ENCODE measurements around the gene CD2AP.
"Not testable (repeated sequence)": the region's sequence is repeated elsewhere in the genome, so short reads cannot be mapped to it uniquely, and the experiment has no call there.

Gene CD2AP

DNA sequence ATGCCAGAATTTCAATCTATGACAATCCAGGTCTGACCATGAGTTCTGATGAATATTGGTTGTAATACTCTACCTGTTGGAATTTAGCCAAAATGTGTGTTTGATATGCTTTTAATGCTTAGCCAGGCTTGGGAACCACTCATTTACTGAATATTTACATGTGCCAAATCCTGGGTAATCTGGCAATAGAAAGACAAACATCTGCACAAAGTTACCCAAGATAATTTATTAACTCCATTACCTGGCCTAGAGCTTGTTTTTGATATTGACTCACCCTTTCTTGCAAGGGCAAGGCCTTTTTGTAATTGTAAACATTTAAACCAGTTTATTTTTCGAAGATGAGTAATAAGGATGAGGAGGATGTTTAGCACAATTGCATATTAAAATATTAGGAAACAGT, 13.5 kb upstream of the CD2AP start:
- DNase-seq (ENCODE audit: low read depth), result no peak

DNA sequence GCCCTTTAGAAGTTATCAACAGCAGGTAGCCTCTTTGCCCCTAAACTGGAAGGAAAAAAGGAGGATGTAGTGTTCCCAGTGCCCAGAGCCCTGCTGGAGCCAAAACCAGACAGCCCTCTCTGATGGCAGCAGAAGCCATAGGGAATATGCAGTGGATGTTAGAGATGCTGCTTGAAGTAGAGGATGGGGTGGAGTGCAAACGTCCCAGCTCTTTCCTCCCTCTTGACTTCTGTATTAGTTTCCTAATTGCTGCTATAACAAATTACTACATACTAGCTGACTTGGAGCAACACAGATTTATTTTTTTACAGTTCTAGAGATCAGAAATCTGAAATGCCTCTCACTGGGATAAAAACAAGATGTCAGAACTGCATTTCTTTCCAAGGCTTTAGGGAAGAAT, 12.5 kb upstream of the CD2AP start:
- DNase-seq (ENCODE audit: low read depth), result no peak

DNA sequence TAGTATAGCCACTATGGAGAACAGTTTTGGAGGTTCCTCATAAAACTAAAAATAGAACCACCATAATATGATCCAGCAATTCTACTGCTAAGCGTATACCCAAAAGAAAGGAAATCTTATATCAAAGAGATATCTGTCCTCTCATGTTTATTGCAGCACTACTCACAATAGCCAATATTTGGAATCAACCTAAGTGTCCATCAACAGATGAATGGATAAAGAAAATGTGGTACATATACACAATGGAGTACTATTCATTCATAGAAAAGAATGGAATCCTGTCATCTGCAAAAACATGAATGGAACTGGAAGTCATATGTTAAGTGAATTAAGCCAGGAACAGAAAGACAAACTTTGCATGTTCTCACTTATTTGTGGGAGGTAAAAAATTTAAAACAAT, 5.7 kb upstream of the CD2AP start:
- DNase-seq (ENCODE audit: low read depth), result no peak

DNA sequence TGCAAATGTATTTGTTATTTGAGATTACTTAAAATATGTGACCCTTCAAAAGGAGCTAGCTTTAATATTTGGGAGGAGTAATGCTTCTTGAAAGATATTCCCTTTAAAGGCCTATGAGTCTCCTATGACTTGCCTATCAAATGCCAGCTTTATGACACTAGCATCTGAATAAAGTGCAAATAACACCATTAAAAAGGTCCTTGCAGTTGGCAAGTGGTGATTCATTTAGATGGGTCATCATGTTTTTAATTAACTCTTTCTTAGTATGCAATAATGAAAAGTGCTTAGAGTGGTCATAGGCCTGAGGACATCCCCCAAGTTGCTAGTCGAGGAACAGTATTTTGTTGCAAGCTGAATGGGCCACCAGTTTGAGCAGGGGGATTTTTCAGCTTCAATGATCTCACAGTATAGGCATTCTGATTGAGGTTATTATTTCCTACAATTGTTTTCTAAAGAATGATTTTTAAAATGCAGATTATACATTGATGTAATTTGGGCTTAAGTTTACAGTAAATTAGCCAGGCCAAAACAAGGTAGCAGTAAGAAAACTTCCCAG, 3.7 kb upstream of the CD2AP start:
- DNase-seq (ENCODE audit: low read depth), result no peak

DNA sequence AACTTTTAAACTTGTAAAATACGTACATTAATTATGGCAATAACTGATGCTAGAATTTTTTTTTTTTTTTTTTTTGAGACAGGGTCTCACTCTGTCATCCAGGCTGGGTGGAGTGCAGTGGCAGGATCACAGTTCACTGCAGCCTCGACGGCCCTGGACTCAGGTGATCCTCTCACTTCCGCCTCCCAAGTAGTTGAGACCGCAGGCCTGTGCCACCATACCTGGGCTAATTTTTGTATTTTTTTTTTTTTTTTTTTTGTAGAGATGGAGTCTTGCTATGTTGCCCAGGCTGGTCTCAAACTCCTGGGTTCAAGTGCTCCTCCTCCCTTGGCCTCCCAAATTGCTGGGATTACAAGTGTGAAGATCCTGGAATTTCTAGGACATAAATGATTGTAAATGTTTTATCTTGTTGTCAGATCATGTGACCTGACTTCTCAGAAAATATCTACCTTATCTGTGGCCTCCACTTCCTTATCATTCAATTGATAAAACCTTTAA, 2.2 kb upstream of the CD2AP start:
- DNase-seq (ENCODE audit: low read depth), result no peak

DNA sequence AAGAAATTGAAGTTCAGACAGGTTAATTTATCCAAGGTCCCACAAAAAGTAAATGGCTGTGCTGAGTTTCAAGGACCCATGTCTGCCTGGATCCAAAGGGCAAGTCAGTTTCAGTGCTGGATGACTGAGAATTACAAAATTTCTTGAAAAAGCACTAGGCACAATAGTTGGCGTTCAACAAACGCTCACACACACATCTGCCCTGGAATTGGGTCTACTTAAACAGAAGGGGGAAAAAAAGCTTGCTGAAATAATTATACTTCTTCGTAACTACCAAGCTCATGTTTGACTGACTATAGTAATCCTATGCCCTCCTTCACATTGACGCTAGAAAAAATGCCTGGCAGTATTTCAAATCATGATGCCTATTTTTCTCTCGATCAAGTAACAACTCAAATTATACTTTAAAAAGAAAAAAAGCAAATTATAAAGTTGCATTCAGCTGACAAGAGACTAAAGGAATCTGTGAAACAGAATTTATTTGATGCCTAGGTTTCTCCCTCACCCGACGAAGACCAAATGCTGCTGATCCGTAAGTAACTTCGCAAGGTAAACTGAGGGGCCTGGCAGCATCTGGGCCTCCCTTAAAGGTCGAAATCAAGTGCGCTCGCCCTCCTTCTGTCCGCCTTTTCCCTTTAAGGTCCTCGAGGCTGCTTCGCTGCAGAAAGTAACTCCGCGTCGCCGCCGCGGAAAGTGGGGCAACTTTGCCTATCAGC, 650 bp upstream of the CD2AP start:
- DNase-seq (ENCODE audit: low read depth), result no peak

DNA sequence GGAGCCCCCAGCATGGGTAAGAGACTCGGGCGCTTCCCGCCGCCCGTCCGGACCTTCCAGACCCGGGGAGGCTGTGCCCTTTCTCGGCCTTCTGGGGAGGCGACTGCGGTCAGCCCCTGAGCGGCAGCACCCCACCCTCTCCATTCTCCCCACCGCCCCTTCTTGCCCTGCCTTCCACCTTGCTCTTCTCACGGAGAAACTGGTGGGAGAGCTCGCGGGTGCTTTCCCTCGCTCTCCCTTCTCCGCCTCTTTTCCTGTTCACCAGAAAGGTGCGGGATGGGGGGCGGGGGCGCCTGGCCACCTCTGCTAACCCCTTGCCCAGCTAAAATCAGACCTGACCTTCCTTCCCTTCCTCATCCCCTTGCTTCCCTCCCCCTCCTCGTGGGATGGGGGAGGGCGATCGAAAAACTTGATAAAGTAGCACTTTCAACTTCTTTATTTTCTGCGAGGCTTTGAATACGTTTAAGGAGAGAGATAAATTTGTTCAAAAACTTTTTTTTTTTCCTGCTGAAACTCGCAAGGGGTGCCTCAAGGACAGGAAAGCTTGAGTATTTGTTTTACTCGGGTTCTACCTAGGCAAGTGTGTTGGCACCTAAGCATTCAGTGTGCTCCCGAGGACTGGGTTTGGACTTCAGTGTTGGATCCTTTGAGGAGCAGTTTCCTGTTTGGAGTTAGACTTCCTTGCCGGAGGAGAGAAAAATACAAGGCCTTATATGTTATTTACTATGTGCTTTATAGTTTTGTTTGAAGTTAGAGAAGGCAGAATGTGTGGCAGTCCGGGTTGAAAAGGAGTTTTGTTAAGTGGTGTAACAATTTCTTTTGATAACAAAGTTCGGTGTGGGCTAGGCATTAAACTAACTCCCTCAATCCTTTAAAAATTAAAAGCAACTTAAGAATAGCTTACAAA, 897 bp downstream of the CD2AP start:
- no peak for DNase-seq (ENCODE audit: low read depth)

DNA sequence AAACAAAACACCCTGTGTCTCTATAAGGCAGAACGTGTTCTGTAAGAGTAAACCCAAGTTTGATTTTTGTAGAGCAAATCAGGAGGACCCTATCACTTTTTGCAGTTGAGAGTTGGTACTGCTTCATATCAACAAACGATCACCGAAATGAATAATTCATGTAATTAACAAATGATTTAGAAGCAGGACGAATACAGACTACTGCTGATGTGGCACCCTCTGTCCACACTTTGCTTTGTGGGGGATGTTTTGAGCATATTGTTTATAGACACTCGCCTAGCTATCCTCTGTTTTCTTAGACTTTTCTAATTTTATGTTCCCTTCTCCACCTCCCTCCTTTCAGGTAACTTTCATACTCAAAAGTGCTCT, 1.5 kb downstream of the CD2AP start:
- DNase-seq (ENCODE audit: low read depth), result no peak

DNA sequence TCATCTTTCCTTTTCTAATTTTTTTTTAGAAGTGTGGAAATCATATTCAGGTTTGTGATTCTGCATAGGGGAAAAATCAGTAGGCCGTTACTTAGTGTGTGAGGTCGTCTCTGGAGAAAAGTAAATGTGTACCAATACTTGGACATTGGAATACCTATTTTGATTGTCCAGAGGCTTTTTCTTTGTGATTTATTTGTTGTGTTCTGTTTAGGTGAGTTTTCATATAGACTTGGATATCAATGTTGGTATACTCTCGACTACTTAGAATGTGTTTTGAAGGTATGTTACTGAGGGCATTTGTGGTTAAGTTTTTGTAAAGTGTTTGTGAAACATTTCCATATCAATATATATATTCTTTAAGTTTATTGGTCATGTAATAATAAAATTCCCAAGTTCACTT, 2.3 kb downstream of the CD2AP start:
- no peak for DNase-seq (ENCODE audit: low read depth)

DNA sequence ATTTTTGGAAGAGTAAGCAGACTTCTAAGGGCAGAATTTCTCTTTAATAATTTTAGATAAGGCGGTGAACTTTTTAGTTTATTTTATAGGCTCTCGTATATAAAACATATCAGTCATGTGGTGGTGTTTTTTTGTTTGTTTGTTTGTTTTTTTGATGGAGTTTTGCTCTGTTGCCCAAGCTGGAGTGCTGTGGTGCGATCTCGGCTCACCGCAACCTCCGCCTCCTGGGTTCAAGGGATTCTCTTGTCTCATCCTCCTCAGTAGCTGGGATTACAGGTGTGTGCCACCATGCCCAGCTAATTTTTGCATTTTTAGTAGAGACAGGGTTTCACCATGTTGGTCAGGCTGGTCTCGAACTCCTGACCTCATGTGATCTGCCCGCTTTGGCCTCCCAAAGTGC, 3.6 kb downstream of the CD2AP start:
- DNase-seq (ENCODE audit: low read depth), result not testable (repeated sequence)

DNA sequence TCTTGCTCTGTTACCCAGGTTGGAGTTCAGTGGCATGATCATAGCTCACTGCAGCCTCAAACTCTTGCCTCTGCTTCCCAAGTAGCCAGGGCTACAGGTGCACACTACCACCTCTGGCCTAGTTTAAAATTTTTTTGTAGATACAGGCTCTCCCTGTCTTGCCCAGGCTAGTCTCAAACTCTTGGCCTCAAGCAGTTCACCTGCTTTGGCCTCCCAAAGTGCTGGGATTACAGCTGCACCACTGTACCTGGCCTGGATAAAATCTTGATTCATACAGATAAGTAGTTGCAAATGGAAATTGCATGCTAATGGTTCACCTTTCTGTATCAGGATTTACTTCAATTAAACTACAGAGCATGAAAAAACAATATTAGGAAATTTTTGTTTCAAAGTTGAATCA, 4.2 kb downstream of the CD2AP start:
- DNase-seq (ENCODE audit: low read depth), result no peak

DNA sequence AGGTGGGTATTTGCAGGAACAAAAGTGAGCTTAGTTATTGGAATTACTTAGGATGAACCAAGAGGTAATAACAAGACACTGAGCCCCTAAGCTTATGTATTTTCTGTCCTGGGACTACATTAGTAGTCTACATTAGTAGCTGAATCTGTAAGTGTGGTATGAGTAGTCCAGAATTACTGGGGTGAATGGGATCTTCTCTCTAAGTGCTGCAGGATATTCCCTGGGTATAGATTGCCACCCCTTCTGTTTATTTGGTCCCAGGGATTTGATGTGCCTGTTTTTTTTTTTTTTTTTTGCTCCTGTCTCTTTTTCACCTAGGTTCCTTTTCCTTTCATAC, 5.9 kb downstream of the CD2AP start:
- no peak for DNase-seq (ENCODE audit: low read depth)

DNA sequence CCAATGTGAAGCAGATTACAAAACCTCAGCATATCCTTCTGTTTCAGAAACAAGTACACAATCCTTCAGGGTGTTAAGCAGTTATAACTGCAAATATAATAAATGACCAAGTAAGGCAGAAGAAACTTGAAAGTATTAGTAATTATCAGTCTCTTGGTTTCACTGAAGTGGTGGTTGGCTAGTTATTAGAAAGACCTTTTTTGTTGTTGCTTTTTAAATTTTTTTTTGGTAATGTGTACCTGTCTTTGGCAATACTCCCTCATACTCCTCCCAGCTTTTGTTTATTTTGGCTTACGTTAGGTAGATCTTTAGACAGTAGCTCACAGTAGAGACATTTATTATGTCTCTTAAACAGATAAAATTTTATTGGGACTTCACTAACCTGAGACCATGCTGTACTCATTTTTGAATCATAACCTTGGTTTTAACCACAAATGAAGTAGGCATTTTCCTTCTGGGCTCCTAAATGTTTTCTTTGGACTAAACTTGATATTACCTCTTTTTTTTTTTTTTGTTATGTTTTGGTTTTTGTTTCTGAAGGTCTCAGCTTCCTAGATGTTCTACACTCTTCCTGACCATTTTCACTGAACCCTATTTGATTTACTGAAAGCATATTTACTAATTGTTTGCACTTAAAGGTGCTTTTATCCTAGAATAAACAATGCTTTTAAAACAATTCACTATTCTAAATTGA, 6.4 kb downstream of the CD2AP start:
- no peak for DNase-seq (ENCODE audit: low read depth)

DNA sequence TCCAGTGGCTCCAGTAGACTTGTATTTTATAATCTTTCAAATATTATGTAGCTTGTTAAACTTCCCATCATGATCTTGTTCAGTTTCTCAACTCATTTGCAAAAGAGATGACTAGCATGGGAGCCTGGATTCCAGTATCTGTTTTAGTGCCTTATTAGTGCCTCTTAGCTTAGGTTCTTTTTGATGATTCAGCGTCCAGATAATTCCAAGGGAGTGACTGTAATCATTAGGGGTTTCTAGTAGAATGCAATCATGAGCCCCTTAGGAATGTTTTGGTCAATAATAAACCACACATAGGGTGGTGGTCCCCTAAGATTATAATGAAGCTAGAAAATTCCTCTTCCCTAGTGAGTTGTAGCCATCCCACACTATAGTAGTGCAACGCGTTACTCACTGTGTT, 7.0 kb downstream of the CD2AP start:
- no peak for DNase-seq (ENCODE audit: low read depth)

DNA sequence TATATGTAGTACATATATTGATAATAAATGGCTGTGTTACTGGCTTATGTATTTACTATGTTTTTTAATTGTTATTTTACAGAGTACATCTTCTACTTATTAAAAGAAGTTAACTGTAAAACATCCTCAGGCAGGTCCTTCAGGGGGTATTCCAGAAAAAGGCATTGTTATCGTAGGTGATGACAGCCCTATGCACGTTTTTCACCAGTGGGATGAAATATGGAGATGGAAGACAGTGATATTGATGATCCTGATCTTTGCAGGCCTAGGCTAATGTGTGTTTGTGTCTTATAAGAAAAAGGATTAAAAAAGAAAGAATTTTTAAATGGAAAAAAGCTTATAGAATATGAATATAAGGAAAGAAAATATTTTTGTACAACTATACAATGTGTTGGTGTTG, 7.5 kb downstream of the CD2AP start:
- no peak for DNase-seq (ENCODE audit: low read depth)

DNA sequence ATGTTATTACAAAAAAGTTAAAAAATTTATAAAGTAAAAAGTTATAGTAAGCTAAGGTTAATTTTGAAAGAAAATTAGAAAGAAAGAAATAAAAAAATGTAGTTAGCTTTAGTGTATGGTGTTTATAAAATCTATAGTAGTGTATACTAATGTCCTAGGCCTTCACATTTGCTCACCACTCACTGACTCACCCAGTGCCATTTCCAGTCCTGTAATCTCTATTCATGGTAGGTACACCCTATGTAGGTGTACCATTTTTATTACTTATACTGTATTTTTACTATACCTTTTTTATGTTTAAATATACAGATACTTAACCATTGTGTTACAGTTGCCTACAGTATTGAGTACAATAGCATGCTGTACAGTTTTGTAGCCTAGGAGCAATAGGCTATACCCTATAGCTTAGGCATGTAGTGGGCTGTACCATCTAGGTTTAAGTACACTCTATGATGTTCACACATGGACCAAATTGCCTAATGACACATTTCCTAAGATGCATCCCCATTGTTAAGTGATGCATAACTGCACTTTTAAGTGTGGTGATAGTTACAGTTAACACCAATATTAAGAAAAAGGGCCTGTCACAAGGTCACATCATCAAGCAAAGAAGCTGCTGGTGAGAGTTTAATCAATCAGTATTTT, 8.0 kb downstream of the CD2AP start:
- DNase-seq (ENCODE audit: low read depth), result no peak

DNA sequence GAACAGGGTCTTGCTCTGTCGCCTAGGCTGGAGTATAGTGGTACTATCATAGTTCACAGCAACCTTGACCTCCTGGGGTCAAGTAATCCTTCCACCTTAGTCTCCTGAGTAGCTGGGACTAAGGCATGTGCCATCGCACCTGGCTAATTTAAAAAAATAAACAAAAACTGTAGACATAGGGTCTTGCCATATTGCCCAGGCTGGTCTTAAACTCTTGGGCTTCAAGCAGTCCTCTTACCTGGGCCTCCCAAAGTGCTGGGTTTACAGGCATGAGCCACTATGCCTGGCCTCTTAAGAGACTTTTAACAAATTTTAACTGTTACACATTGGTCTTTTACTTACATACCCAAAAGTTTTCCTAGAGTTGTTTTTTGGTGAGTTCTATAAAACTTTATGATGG, 12.4 kb downstream of the CD2AP start:
- no peak for DNase-seq (ENCODE audit: low read depth)

DNA sequence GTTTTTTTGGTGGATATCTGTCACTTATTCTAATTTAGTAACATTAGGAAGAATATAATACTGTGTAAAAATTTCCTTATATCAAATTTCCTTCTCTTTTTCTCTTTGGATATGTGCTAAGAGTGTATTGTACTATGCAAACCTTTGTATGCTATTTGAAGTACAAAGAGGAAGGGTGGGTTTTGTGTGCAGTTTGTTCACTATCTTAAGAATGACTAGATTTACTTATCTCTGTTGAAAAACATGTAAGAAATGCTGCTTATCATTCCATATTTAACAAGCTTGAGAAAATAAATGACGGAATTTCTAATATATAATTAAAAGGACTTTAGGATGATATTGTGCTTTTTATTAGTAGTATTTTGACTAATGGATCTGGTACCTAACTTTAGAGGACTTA, 13.1 kb downstream of the CD2AP start:
- DNase-seq (ENCODE audit: low read depth), result no peak

DNA sequence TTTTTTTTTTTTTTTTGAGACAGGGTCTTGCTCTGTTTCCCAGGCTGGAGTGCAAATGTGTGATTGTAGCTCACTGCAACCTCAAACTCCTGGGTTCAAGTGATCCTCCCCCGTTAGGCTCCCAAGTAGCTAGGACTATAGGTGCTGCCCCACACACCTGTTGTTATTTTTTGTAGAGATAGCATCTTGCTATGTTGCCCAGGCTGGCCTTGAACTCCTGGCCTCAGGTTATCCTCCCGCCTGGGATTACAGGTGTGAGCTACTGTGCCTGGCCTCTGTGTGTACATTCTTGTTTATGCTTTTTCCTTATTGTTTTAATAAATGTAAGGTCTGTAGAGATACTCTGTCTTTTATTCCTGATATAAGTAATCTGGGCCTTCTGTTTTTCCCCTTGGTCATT, 14.8 kb downstream of the CD2AP start:
- DNase-seq (ENCODE audit: low read depth), result no peak

DNA sequence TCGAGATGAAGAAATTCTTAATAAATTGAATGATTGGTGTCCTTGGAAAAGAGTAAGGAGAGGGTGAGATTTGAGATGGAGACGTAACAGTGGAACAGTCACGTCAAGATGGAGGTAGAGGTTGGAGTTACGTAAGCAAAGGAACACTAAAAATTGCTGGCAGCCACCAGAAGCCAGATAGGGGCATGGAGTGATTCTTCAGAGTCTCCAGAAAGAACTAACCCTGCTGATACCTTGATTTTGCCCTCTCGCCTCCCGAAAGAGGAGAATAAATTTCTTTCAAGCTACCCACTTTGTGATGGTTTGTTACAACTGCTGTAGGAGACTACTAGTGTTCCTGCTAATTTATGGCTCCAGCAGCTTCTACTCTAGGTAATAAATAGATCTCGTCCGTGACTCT, 17.6 kb downstream of the CD2AP start:
- no peak for DNase-seq (ENCODE audit: low read depth)

DNA sequence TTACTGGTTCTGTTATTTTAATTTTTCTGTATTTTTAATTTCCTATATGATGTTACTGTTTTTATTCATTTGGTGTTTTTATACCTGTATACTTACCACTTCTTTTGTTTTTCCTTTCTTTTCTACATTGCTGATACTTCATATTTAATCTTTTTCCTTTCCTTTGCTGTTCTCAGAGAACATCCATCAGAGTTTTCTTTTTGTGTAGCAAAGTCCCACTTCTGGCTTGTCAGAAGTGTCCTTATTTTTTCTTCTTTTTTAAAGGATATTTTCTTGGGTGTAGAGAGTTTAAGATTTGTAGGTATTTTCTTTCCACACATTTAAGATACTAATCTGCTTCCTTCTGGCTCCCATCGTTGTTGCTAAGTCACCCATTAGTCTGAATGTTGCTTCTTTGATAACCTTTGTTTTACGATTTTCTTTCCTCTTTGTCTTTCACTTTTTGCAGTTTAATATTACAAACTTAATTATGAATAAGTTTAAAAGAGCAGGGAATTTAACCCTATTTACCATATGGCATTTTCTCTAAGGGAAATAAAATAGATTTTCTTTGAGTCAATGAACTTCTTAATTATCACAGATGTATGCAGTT, 18.5 kb downstream of the CD2AP start:
- DNase-seq (ENCODE audit: low read depth), result no peak
